Measurements from ENCODE around the gene BGN. TPM values are rescaled to one million over a fixed set of nuclear protein-coding genes. Genes with fewer than 3 reads are reported as not detected.

The BGN gene
- total RNA-seq, 2 donors from 2014 or later, result not detected

- no peaks in the 10 kb centered on the region for H3K9me3 Mint-ChIP-seq
- H3K4me1 Mint-ChIP-seq (ENCODE audit: low read depth in 2 of 2), result peaks cover 0 to 3% of the 10 kb centered on the region in 2 donors
- DNase-seq (ENCODE audit: low spot score), result no peak
- no peak for ATAC-seq
- no peaks in the 10 kb centered on the region for H3K36me3 Mint-ChIP-seq
- peaks cover 0 to 11% of the 10 kb centered on the region in 2 donors for H3K27me3 Mint-ChIP-seq
- no peak overlapping the region for H3K27ac Mint-ChIP-seq
- H3K4me3 Mint-ChIP-seq, result no peak overlapping the region
Observed at GRCh38 chrX:153526042-153526441, 31.3 kb downstream of the BGN start.

- Mint-ChIP-seq H3K27ac (no peak overlapping the region), H3K36me3 (no peaks in the 10 kb centered on the region), H3K9me3 (no peaks in the 10 kb centered on the region), H3K27me3 (peaks cover 0 to 9% of the 10 kb centered on the region in 2 donors), H3K4me3 (no peak overlapping the region), H3K4me1 (ENCODE audit: low read depth in 2 of 2) (peaks cover 0 to 2% of the 10 kb centered on the region in 2 donors)
- no peak for ATAC-seq
- DNase-seq (ENCODE audit: low spot score), result no peak
Observed at GRCh38 chrX:153526801-153527200, 32.0 kb downstream of the BGN start.

- DNase-seq (ENCODE audit: low spot score) (no peak), ATAC-seq (no peak)
- Mint-ChIP-seq H3K27me3 (peaks cover 0 to 7% of the 10 kb centered on the region in 2 donors), H3K27ac (no peak overlapping the region), H3K4me1 (ENCODE audit: low read depth in 2 of 2) (no peaks in the 10 kb centered on the region), H3K36me3 (no peaks in the 10 kb centered on the region), H3K4me3 (no peak overlapping the region), H3K9me3 (no peaks in the 10 kb centered on the region)
Observed at GRCh38 chrX:153527208-153527607, 32.4 kb downstream of the BGN start.

GRCh38 chrX:153530411-153531129 is 35.8 kb downstream of the BGN start:
- Mint-ChIP-seq H3K27ac (no peak overlapping the region), H3K9me3 (no peaks in the 10 kb centered on the region), H3K4me1 (ENCODE audit: low read depth in 2 of 2) (no peaks in the 10 kb centered on the region), H3K36me3 (no peaks in the 10 kb centered on the region), H3K27me3 (peaks cover 0 to 7% of the 10 kb centered on the region in 2 donors), H3K4me3 (no peak overlapping the region)
- DNase-seq (ENCODE audit: low spot score) (no peak), ATAC-seq (no peak)

GRCh38 chrX:153533091-153533490 is 38.3 kb downstream of the BGN start:
- no peak overlapping the region for H3K27ac Mint-ChIP-seq

GRCh38 chrX:153537080-153537479 is 42.3 kb downstream of the BGN start:
- H3K9me3 Mint-ChIP-seq, result no peaks in the 10 kb centered on the region
- no peaks in the 10 kb centered on the region for H3K4me1 Mint-ChIP-seq (ENCODE audit: low read depth in 2 of 2)
- H3K27ac Mint-ChIP-seq, result no peak overlapping the region
- no peaks in the 10 kb centered on the region for H3K36me3 Mint-ChIP-seq
- peaks cover 0 to 6% of the 10 kb centered on the region in 2 donors for H3K27me3 Mint-ChIP-seq
- no peak overlapping the region for H3K4me3 Mint-ChIP-seq
- no peak for ATAC-seq
- no peak for DNase-seq (ENCODE audit: low spot score)

More at GRCh38 chrX:153533091-153533490, 38.3 kb downstream of the BGN start:
- Mint-ChIP-seq H3K9me3 (no peaks in the 10 kb centered on the region), H3K36me3 (no peaks in the 10 kb centered on the region), H3K4me3 (no peak overlapping the region), H3K27me3 (peaks cover 0 to 2% of the 10 kb centered on the region in 2 donors), H3K4me1 (ENCODE audit: low read depth in 2 of 2) (no peaks in the 10 kb centered on the region)
- DNase-seq (ENCODE audit: low spot score), result no peak
- no peak for ATAC-seq

GRCh38 chrX:153537526-153538295 is 42.9 kb downstream of the BGN start:
- no peak overlapping the region for H3K4me3 Mint-ChIP-seq
- peaks cover 0 to 6% of the 10 kb centered on the region in 2 donors for H3K27me3 Mint-ChIP-seq
- H3K27ac Mint-ChIP-seq, result no peak overlapping the region
- ATAC-seq (no peak), DNase-seq (ENCODE audit: low spot score) (no peak)
- no peaks in the 10 kb centered on the region for H3K9me3 Mint-ChIP-seq
- no peaks in the 10 kb centered on the region for H3K4me1 Mint-ChIP-seq (ENCODE audit: low read depth in 2 of 2)
- H3K36me3 Mint-ChIP-seq, result no peaks in the 10 kb centered on the region

- H3K9me3 Mint-ChIP-seq, result no peaks in the 10 kb centered on the region
- no peak for ATAC-seq
- no peaks in the 10 kb centered on the region for H3K36me3 Mint-ChIP-seq
- no peak for DNase-seq (ENCODE audit: low spot score)
- no peak overlapping the region for H3K4me3 Mint-ChIP-seq
- peaks cover 0 to 6% of the 10 kb centered on the region in 2 donors for H3K27me3 Mint-ChIP-seq
- no peaks in the 10 kb centered on the region for H3K4me1 Mint-ChIP-seq (ENCODE audit: low read depth in 2 of 2)
- H3K27ac Mint-ChIP-seq, result no peak overlapping the region
Observed at GRCh38 chrX:153538424-153538823, 43.6 kb downstream of the BGN start.

GRCh38 chrX:153539171-153539978 is 44.6 kb downstream of the BGN start:
- Mint-ChIP-seq H3K4me3 (no peak overlapping the region), H3K36me3 (no peaks in the 10 kb centered on the region), H3K9me3 (no peaks in the 10 kb centered on the region), H3K4me1 (ENCODE audit: low read depth in 2 of 2) (no peaks in the 10 kb centered on the region), H3K27me3 (peaks cover 0 to 6% of the 10 kb centered on the region in 2 donors), H3K27ac (no peak overlapping the region)
- no peak for DNase-seq (ENCODE audit: low spot score)
- ATAC-seq, result peak; percentile 74 to 75

- Mint-ChIP-seq H3K36me3 (no peaks in the 10 kb centered on the region), H3K4me3 (no peak overlapping the region), H3K9me3 (no peaks in the 10 kb centered on the region), H3K4me1 (ENCODE audit: low read depth in 2 of 2) (no peaks in the 10 kb centered on the region), H3K27me3 (peaks cover 0 to 6% of the 10 kb centered on the region in 2 donors), H3K27ac (no peak overlapping the region)
- ATAC-seq (no peak), DNase-seq (ENCODE audit: low spot score) (no peak)
Observed at GRCh38 chrX:153539979-153540358, 45.2 kb downstream of the BGN start.

GRCh38 chrX:153544727-153545126 is 49.9 kb downstream of the BGN start:
- Mint-ChIP-seq H3K4me1 (ENCODE audit: low read depth in 2 of 2) (no peaks in the 10 kb centered on the region), H3K27ac (no peak overlapping the region), H3K9me3 (no peaks in the 10 kb centered on the region), H3K4me3 (no peak overlapping the region), H3K36me3 (no peaks in the 10 kb centered on the region), H3K27me3 (peaks cover 0 to 9% of the 10 kb centered on the region in 2 donors)
- ATAC-seq (no peak), DNase-seq (ENCODE audit: low spot score) (no peak)

GRCh38 chrX:153546386-153546785 is 51.6 kb downstream of the BGN start:
- no peak for DNase-seq (ENCODE audit: low spot score)
- H3K27ac Mint-ChIP-seq, result no peak overlapping the region
- no peaks in the 10 kb centered on the region for H3K36me3 Mint-ChIP-seq
- no peak for ATAC-seq
- no peaks in the 10 kb centered on the region for H3K4me1 Mint-ChIP-seq (ENCODE audit: low read depth in 2 of 2)
- peaks cover 5 to 6% of the 10 kb centered on the region in 2 donors for H3K27me3 Mint-ChIP-seq
- no peaks in the 10 kb centered on the region for H3K9me3 Mint-ChIP-seq
- H3K4me3 Mint-ChIP-seq, result no peak overlapping the region

GRCh38 chrX:153547195-153547594 is 52.4 kb downstream of the BGN start:
- H3K36me3 Mint-ChIP-seq, result no peaks in the 10 kb centered on the region
- H3K27me3 Mint-ChIP-seq, result peaks cover 5 to 6% of the 10 kb centered on the region in 2 donors
- DNase-seq (ENCODE audit: low spot score) (no peak), ATAC-seq (no peak)
- no peaks in the 10 kb centered on the region for H3K9me3 Mint-ChIP-seq
- no peak overlapping the region for H3K27ac Mint-ChIP-seq
- no peaks in the 10 kb centered on the region for H3K4me1 Mint-ChIP-seq (ENCODE audit: low read depth in 2 of 2)
- no peak overlapping the region for H3K4me3 Mint-ChIP-seq

GRCh38 chrX:153549231-153549630 is 54.5 kb downstream of the BGN start:
- DNase-seq (ENCODE audit: low spot score) (no peak), ATAC-seq (no peak)
- no peaks in the 10 kb centered on the region for H3K36me3 Mint-ChIP-seq

More at GRCh38 chrX:153549231-153549630, 54.5 kb downstream of the BGN start:
- no peak overlapping the region for H3K4me3 Mint-ChIP-seq
- H3K4me1 Mint-ChIP-seq (ENCODE audit: low read depth in 2 of 2), result no peaks in the 10 kb centered on the region
- peaks cover 5 to 12% of the 10 kb centered on the region in 2 donors for H3K27me3 Mint-ChIP-seq
- H3K27ac Mint-ChIP-seq, result no peak overlapping the region
- no peaks in the 10 kb centered on the region for H3K9me3 Mint-ChIP-seq

Measured in natural killer cell treated with Interleukin-12 subunit alpha and Interleukin-12 subunit beta and Interleukin-15 and Interleukin-18, amount 100 ng/mL, for 72 hours (primary cell).